CD4-positive, CD25-positive, alpha-beta regulatory T cell (primary cell): Measurements from ENCODE around the gene SYMPK. TPM values are rescaled to one million over a fixed set of nuclear protein-coding genes. Genes with fewer than 3 reads are reported as not detected.

Source experiments
- ATAC-seq, 2 donors: fragments of 150-1000 bp; cut with Tn5 transposase; one replicate each; pipeline ENCODE4 v1.10.0; 2021; ENCODE audit warnings: low read depth in 2 of 2, moderate number of reproducible peaks in 2 of 2, moderate library complexity in 1 of 2
- DNase-seq, 3 donors: peaks; one replicate each; pipeline versions ENCODE4 v3.0.0 to v3.0.0-alpha.2; 2012 to 2022; ENCODE audit warnings: mixed read lengths in 1 of 3
- H3K27ac ChIP-seq: one replicate; pipeline ENCODE4 v1.7.0; 2013; ENCODE audit warnings: mild to moderate bottlenecking, low read length; ENCODE audit not compliant: insufficient read depth, poor library complexity, severe bottlenecking
- H3K27me3 ChIP-seq: one replicate; pipeline ENCODE4 v1.7.0; 2013; ENCODE audit warnings: low read length; ENCODE audit not compliant: control insufficient read depth, insufficient read depth
- H3K36me3 ChIP-seq: one replicate; pipeline ENCODE4 v1.7.0; 2013; ENCODE audit warnings: mild to moderate bottlenecking, low read length, moderate library complexity; ENCODE audit not compliant: control insufficient read depth, insufficient read depth
- H3K4me1 ChIP-seq: 2 replicates; pipeline ENCODE4 v1.7.0; 2013; ENCODE audit warnings: mild to moderate bottlenecking, low read length; ENCODE audit not compliant: insufficient read depth, control insufficient read depth, poor library complexity, severe bottlenecking
- H3K4me3 ChIP-seq: one replicate; pipeline ENCODE4 v1.7.0; 2013; ENCODE audit warnings: low read depth, mild to moderate bottlenecking, low read length, moderate library complexity
- H3K9me3 ChIP-seq, 2 experiments: 1 replicate in 1 of 2; 2 replicates in 1 of 2; pipeline ENCODE4 v1.7.0; 2013; ENCODE audit warnings: low read length in 2 of 2, mild to moderate bottlenecking in 1 of 2, moderate library complexity in 1 of 2; ENCODE audit not compliant: control insufficient read depth in 2 of 2
- H3K27ac Mint-ChIP-seq, 3 donors: one replicate each; pipeline ENCODE4 v1.8.0; 2020 to 2022; ENCODE audit warnings: mild to moderate bottlenecking in 3 of 3, mixed read lengths in 3 of 3, moderate library complexity in 2 of 3
- H3K27me3 Mint-ChIP-seq: one replicate; pipeline ENCODE4 v1.8.0; 2022; ENCODE audit warnings: mild to moderate bottlenecking, mixed read lengths
- H3K36me3 Mint-ChIP-seq: one replicate; pipeline ENCODE4 v1.8.0; 2020; ENCODE audit warnings: mixed read lengths
- H3K4me1 Mint-ChIP-seq, 4 donors: one replicate each; pipeline ENCODE4 v1.8.0; 2020 to 2022; ENCODE audit warnings: mixed read lengths in 4 of 4, mild to moderate bottlenecking in 1 of 4
- H3K4me3 Mint-ChIP-seq, 4 donors: one replicate each; pipeline ENCODE4 v1.8.0; 2020 to 2022; ENCODE audit warnings: mild to moderate bottlenecking in 4 of 4, mixed read lengths in 4 of 4, moderate library complexity in 3 of 4
- H3K9me3 Mint-ChIP-seq, 7 donors: one replicate each; pipeline ENCODE4 v1.8.0; 2020 to 2022; ENCODE audit warnings: mixed read lengths in 7 of 7, mild to moderate bottlenecking in 3 of 7, moderate library complexity in 2 of 7
- polyA plus RNA-seq, 4 donors: library from polyadenylated mRNA; unstranded; fragments of 300-500 nt; fragmentation: Illumina TruSeq; gene quantifications; one replicate each; pipeline ENCODE4 v1.2.3, GENCODE V29; 2021
- total RNA-seq: library from RNA; stranded (reverse); gene quantifications from one replicate; pipeline ENCODE4 v1.2.3, GENCODE V29; 2022

Gene SYMPK
- total and polyA plus RNA-seq, 5 donors from 2014 or later, result 5.0 to 87.6 (median 10.5) TPM

- Mint-ChIP-seq H3K4me1 (peaks cover 0 to 22% (median 14%) of the 10 kb centered on the region in 4 donors), H3K4me3 (peak overlapping the region in 1 of 4 donors; percentile 13), H3K27me3 (peaks cover 12% of the 10 kb centered on the region), H3K27ac (no peak overlapping the region), H3K36me3 (peaks cover 4% of the 10 kb centered on the region), H3K9me3 (no peaks in the 10 kb centered on the region)
- Histone ChIP-seq H3K9me3 (no peaks in the 10 kb centered on the region), H3K27ac (no peak overlapping the region), H3K4me1 (peaks cover 24% of the 10 kb centered on the region), H3K4me3 (no peak overlapping the region), H3K36me3 (no peaks in the 10 kb centered on the region), H3K27me3 (peaks cover 3% of the 10 kb centered on the region)
- DNase-seq (no peak), ATAC-seq (no peak)
Observed at GRCh38 chr19:45878043-45878794, 15.3 kb upstream of the SYMPK start.

GRCh38 chr19:45876411-45877197 is 13.7 kb upstream of the SYMPK start:
- H3K36me3 ChIP-seq, result no peaks in the 10 kb centered on the region
- ATAC-seq (peak; percentile 10 to 59), DNase-seq (peak in 1 of 3 donors; percentile 27)
- H3K4me1 ChIP-seq, result peaks cover 12% of the 10 kb centered on the region
- no peak overlapping the region for H3K4me3 ChIP-seq
- peak overlapping the region in 3 of 4 donors; percentile 0 to 66 (median 13) for H3K4me3 Mint-ChIP-seq
- peak overlapping the region in 2 of 3 donors; percentile 3 to 12 for H3K27ac Mint-ChIP-seq
- peaks cover 0 to 16% (median 9%) of the 10 kb centered on the region in 4 donors for H3K4me1 Mint-ChIP-seq
- H3K27me3 ChIP-seq, result peaks cover 3% of the 10 kb centered on the region
- peaks cover 2% of the 10 kb centered on the region for H3K36me3 Mint-ChIP-seq
- no peaks in the 10 kb centered on the region for H3K9me3 ChIP-seq
- peaks cover 10% of the 10 kb centered on the region for H3K27me3 Mint-ChIP-seq
- H3K9me3 Mint-ChIP-seq, result no peaks in the 10 kb centered on the region
- no peak overlapping the region for H3K27ac ChIP-seq

GRCh38 chr19:45876161-45876410 is 13.1 kb upstream of the SYMPK start:
- H3K36me3 Mint-ChIP-seq, result no peaks in the 10 kb centered on the region
- H3K9me3 Mint-ChIP-seq, result no peaks in the 10 kb centered on the region
- H3K4me3 Mint-ChIP-seq, result peak overlapping the region; percentile 0 to 66 (median 28)
- peak; percentile 41 to 56 for ATAC-seq
- H3K4me1 ChIP-seq, result peaks cover 12% of the 10 kb centered on the region
- peaks cover 3% of the 10 kb centered on the region for H3K27me3 ChIP-seq
- no peak overlapping the region for H3K27ac ChIP-seq
- H3K27ac Mint-ChIP-seq, result peak overlapping the region in 2 of 3 donors; percentile 3 to 12
- no peak overlapping the region for H3K4me3 ChIP-seq
- peaks cover 10% of the 10 kb centered on the region for H3K27me3 Mint-ChIP-seq
- H3K36me3 ChIP-seq, result no peaks in the 10 kb centered on the region
- no peaks in the 10 kb centered on the region for H3K9me3 ChIP-seq
- H3K4me1 Mint-ChIP-seq, result peaks cover 0 to 16% (median 6%) of the 10 kb centered on the region in 4 donors
- peak in 1 of 3 donors; percentile 37 for DNase-seq

- Mint-ChIP-seq H3K27me3 (peaks cover 10% of the 10 kb centered on the region), H3K36me3 (no peaks in the 10 kb centered on the region), H3K4me1 (peaks cover 0 to 16% (median 5%) of the 10 kb centered on the region in 4 donors), H3K4me3 (peak overlapping the region in 1 of 4 donors; percentile 53), H3K9me3 (no peaks in the 10 kb centered on the region), H3K27ac (no peak overlapping the region)
- Histone ChIP-seq H3K27me3 (peaks cover 3% of the 10 kb centered on the region), H3K4me3 (no peak overlapping the region), H3K27ac (no peak overlapping the region), H3K9me3 (no peaks in the 10 kb centered on the region), H3K36me3 (no peaks in the 10 kb centered on the region), H3K4me1 (peaks cover 12% of the 10 kb centered on the region)
- ATAC-seq (no peak), DNase-seq (no peak)
Observed at GRCh38 chr19:45874620-45874966, 11.6 kb upstream of the SYMPK start.

- Histone ChIP-seq H3K27me3 (peaks cover 3% of the 10 kb centered on the region), H3K4me1 (peaks cover 12% of the 10 kb centered on the region), H3K4me3 (no peak overlapping the region), H3K27ac (no peak overlapping the region), H3K36me3 (no peaks in the 10 kb centered on the region), H3K9me3 (no peaks in the 10 kb centered on the region)
- no peaks in the 10 kb centered on the region for H3K36me3 Mint-ChIP-seq
- H3K9me3 Mint-ChIP-seq, result no peaks in the 10 kb centered on the region
- peaks cover 10% of the 10 kb centered on the region for H3K27me3 Mint-ChIP-seq
- H3K4me1 Mint-ChIP-seq, result peaks cover 0 to 13% (median 5%) of the 10 kb centered on the region in 4 donors
- ATAC-seq, result no peak
- DNase-seq, result no peak
- H3K27ac Mint-ChIP-seq, result no peak overlapping the region
- H3K4me3 Mint-ChIP-seq, result peak overlapping the region in 1 of 4 donors; percentile 34
Observed at GRCh38 chr19:45873219-45873772, 10.3 kb upstream of the SYMPK start.

GRCh38 chr19:45872095-45872919 is 9.4 kb upstream of the SYMPK start:
- H3K4me1 Mint-ChIP-seq, result peaks cover 0 to 8% (median 5%) of the 10 kb centered on the region in 4 donors
- DNase-seq, result no peak
- no peak for ATAC-seq
- peaks cover 12% of the 10 kb centered on the region for H3K27me3 Mint-ChIP-seq
- H3K36me3 ChIP-seq, result no peaks in the 10 kb centered on the region
- no peak overlapping the region for H3K4me3 ChIP-seq
- no peaks in the 10 kb centered on the region for H3K9me3 Mint-ChIP-seq
- H3K27ac Mint-ChIP-seq, result no peak overlapping the region
- peaks cover 12% of the 10 kb centered on the region for H3K4me1 ChIP-seq
- no peaks in the 10 kb centered on the region for H3K27me3 ChIP-seq
- H3K4me3 Mint-ChIP-seq, result no peak overlapping the region
- no peaks in the 10 kb centered on the region for H3K9me3 ChIP-seq
- no peak overlapping the region for H3K27ac ChIP-seq
- no peaks in the 10 kb centered on the region for H3K36me3 Mint-ChIP-seq

GRCh38 chr19:45870798-45871197 is 7.9 kb upstream of the SYMPK start:
- DNase-seq (no peak), ATAC-seq (no peak)
- Histone ChIP-seq H3K36me3 (no peaks in the 10 kb centered on the region), H3K4me1 (no peaks in the 10 kb centered on the region), H3K27me3 (no peaks in the 10 kb centered on the region), H3K27ac (no peak overlapping the region), H3K4me3 (no peak overlapping the region), H3K9me3 (no peaks in the 10 kb centered on the region)
- Mint-ChIP-seq H3K27ac (no peak overlapping the region), H3K9me3 (no peaks in the 10 kb centered on the region), H3K4me1 (no peaks in the 10 kb centered on the region), H3K27me3 (peaks cover 12% of the 10 kb centered on the region), H3K36me3 (no peaks in the 10 kb centered on the region), H3K4me3 (no peak overlapping the region)
